Loucy (cell line): ENCODE results near the gene GALNT10.

ENCODE experiments used
- CTCF ChIP-seq: fragments of 200-600 bp; sonication (generic); conservative IDR thresholded peaks from 2 replicates; pipeline ENCODE4 v1.5.1; 2014; ENCODE audit warnings: mild to moderate bottlenecking, antibody characterized with exemption, low read length
- EZH2phosphoT487 ChIP-seq: fragments of 200-600 bp; IDR thresholded peaks from 2 replicates; pipeline ENCODE4 v1.6.1; 2018; ENCODE audit warnings: antibody characterized with exemption, mild to moderate bottlenecking, moderate library complexity, borderline replicate concordance

DNA sequence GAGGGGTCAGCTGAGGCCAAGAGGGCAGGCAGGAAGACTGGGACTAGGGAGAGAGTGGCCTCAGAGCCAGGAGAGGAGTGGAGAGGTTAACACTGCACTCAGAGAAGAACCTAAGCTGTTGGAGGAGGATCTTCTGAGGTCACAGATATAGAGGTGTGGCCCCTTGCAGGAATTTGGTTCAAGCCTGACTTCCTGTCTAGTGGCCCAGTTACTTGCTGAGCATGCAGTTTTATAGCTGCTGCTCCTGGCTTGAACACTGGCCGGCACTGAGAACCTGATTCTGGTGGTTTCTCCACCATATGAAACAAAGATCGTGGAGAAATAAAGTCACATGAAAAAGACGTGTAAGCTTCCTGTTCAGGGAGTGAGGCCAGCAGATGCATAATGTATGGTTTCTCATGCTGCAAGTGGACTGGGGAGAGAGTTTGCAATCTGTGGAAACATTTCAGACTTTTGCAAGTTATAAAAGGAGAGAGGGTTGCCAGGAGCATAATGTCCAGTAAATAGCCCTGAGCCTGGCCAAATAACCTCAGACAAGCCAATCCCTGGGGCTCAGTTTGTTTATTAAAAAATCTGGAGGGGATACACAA is 82.6 kb downstream of the GALNT10 start:
- no peak for TF ChIP-seq CTCF
- TF ChIP-seq EZH2phosphoT487 = no peak
